ENCODE results near the gene IPPK. TPM values are rescaled to one million over a fixed set of nuclear protein-coding genes. Genes with fewer than 3 reads are reported as not detected.

IPPK gene
- total and polyA plus RNA-seq, 2 donors (not counting 1 experiment from before 2014, with no cell fraction given) = 11.1 to 16.4 TPM

DNA sequence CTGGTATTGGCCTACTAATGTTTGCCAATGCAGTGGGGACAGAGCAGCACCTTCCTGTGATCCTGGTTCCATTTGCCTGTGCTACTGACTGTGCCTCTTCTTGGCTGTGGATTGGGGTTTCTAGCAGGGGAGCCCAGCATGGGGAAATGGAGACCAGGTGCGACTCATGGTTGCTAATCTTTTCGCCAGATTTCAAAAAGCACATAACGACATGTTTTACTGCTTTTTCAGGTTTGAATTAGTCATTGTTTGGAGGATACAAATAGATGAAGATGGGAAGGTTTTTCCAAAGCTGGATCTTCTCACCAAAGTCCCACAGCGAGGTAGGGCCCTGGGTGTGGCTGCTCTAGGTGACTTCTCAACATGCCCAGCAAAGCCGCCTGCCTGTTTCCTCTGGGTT, 57.6 kb downstream of the IPPK start:
- no peak overlapping the region for H3K9ac ChIP-seq (ENCODE audit: insufficient read depth, low read length)
- H3K79me2 ChIP-seq (ENCODE audit: control insufficient read depth, insufficient read depth, low read length) = no peaks in the 10 kb centered on the region
- H3K27me3 ChIP-seq (ENCODE audit: control insufficient read depth, insufficient read depth, low read length) = no peaks in the 10 kb centered on the region
- H3K27ac ChIP-seq (ENCODE audit: insufficient read depth, low read length) = no peak overlapping the region
- no peak overlapping the region for H3K4me2 ChIP-seq (ENCODE audit: extremely low read depth, insufficient read depth, low read length)
- H2AFZ ChIP-seq (ENCODE audit: low read length) = no peak overlapping the region
- H3K9me3 ChIP-seq (ENCODE audit: control insufficient read depth, insufficient read depth, low read depth, low read length) = no peaks in the 10 kb centered on the region
- H4K20me1 ChIP-seq (ENCODE audit: control insufficient read depth, extremely low read depth, insufficient read depth, low read length) = no peaks in the 10 kb centered on the region
- TF ChIP-seq EZH2 (IDR thresholded peaks at IDR 0.05; ENCODE audit: low read length, missing control alignments) = no peak
- TF ChIP-seq, protein P1, sequence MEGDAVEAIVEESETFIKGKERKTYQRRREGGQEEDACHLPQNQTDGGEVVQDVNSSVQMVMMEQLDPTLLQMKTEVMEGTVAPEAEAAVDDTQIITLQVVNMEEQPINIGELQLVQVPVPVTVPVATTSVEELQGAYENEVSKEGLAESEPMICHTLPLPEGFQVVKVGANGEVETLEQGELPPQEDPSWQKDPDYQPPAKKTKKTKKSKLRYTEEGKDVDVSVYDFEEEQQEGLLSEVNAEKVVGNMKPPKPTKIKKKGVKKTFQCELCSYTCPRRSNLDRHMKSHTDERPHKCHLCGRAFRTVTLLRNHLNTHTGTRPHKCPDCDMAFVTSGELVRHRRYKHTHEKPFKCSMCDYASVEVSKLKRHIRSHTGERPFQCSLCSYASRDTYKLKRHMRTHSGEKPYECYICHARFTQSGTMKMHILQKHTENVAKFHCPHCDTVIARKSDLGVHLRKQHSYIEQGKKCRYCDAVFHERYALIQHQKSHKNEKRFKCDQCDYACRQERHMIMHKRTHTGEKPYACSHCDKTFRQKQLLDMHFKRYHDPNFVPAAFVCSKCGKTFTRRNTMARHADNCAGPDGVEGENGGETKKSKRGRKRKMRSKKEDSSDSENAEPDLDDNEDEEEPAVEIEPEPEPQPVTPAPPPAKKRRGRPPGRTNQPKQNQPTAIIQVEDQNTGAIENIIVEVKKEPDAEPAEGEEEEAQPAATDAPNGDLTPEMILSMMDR (conservative IDR thresholded peaks at IDR 0.05 in 1 of 2, IDR thresholded peaks at IDR 0.05 in 1 of 2; ENCODE audit: low read depth in 1 of 2, low read length in 2 of 2) = no peak
- no peak for DNase-seq (ENCODE audit: low read depth in 2 of 2)
- H3K4me1 ChIP-seq (ENCODE audit: control insufficient read depth, extremely low read depth, insufficient read depth, low read length) = peaks cover 40% of the 10 kb centered on the region
- H3K4me3 ChIP-seq (replicated peaks in 1 of 4; ENCODE audit: control extremely low read depth in 1 of 4, insufficient read depth in 1 of 4, low read depth in 3 of 4, low read length in 4 of 4) = no peak overlapping the region
- peaks cover 12% of the 10 kb centered on the region for H3K36me3 ChIP-seq (ENCODE audit: control insufficient read depth, insufficient read depth, low read length)

DNA sequence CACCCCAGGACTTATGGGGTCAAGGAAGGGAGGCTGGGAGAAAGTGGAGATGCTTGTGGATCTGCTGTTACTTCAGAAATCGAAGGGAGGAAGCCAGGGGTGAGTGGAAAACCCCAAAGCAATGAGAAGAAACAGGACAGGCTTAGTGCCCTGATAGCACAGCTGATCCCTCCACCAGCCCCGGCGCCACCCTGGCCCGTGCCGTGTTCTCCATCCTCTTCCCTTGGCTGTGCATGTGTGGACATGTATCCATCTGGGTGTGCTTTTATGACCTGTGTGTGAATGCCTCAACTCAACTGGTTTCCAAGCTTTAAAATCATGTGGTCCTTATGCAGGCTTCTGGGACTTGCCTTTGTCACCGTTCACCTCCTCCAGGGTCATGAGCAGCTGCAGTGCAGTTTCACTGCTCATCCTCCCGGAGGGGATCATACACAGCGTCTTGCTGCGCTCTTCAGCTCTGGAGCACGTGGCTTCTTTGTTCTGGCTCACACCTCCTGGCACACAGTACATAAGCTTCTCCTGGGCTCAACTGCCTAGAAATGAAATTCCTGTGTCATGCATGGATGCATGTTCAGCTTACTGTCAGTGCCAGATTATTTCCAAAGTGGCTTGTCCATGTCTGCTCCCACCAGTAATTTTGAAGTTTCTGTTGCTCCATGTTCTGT, 58.2 kb downstream of the IPPK start:
- peaks cover 12% of the 10 kb centered on the region for H3K36me3 ChIP-seq (ENCODE audit: control insufficient read depth, insufficient read depth, low read length)
- DNase-seq (ENCODE audit: low read depth in 2 of 2) = no peak
- no peaks in the 10 kb centered on the region for H3K79me2 ChIP-seq (ENCODE audit: control insufficient read depth, insufficient read depth, low read length)
- H3K4me1 ChIP-seq (ENCODE audit: control insufficient read depth, extremely low read depth, insufficient read depth, low read length) = peaks cover 38% of the 10 kb centered on the region
- no peaks in the 10 kb centered on the region for H4K20me1 ChIP-seq (ENCODE audit: control insufficient read depth, extremely low read depth, insufficient read depth, low read length)
- no peaks in the 10 kb centered on the region for H3K9me3 ChIP-seq (ENCODE audit: control insufficient read depth, insufficient read depth, low read depth, low read length)
- no peak overlapping the region for H3K4me3 ChIP-seq (replicated peaks in 1 of 4; ENCODE audit: control extremely low read depth in 1 of 4, insufficient read depth in 1 of 4, low read depth in 3 of 4, low read length in 4 of 4)
- H3K9ac ChIP-seq (ENCODE audit: insufficient read depth, low read length) = no peak overlapping the region
- no peak overlapping the region for H3K27ac ChIP-seq (ENCODE audit: insufficient read depth, low read length)
- no peaks in the 10 kb centered on the region for H3K27me3 ChIP-seq (ENCODE audit: control insufficient read depth, insufficient read depth, low read length)
- no peak overlapping the region for H3K4me2 ChIP-seq (ENCODE audit: extremely low read depth, insufficient read depth, low read length)
- TF ChIP-seq EZH2 (IDR thresholded peaks at IDR 0.05; ENCODE audit: low read length, missing control alignments) = no peak
- TF ChIP-seq, protein P1 (conservative IDR thresholded peaks at IDR 0.05 in 1 of 2, IDR thresholded peaks at IDR 0.05 in 1 of 2; ENCODE audit: low read depth in 1 of 2, low read length in 2 of 2) = no peak
- H2AFZ ChIP-seq (ENCODE audit: low read length) = no peak overlapping the region

DNA sequence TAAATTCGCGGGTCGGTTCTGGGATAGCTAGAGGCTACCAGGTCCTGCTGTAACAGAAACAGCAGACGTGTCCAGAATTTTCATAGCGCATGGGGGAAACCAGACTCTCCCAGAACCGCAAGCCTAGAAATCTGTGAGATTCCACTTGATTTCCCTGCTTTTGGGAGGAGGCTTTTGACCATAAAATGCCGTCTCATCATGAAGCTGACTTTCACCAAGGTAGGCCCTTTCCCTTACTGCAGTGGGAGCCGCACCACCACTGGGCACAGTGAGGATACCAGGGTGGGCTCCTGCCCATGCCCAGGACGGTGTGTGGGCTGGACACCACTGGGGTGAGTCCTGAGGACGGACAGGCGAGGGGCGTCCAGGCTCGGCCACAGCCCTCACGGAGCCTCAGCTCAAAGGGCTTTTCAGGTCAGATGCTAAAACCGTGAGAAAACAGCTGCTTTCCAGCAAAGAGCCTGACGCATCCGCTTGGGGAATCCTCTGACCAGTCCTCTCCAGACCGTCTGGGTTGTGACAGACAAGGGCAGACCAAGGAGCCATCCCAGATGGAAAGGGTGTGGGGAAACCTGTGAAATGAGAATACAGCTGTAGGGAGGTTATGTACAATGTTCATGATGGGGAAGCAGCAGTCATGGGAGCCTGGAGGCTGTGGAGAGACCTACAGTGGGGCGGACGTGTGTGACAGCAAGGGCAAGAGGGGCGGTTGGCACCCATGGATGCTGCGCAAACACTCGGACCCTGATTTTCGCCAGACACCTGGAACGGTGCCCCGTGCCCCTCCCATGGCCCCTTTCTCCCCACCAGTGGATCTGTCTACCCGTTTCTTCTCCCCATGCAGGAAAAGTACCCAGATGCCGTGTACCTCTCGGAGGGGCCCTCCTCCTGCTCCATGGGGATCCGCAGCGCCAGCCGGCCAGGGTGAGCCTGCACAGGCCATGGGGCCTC, 59.2 kb downstream of the IPPK start:
- Histone ChIP-seq H3K4me1 (ENCODE audit: control insufficient read depth, extremely low read depth, insufficient read depth, low read length) (peaks cover 34% of the 10 kb centered on the region), H3K9me3 (ENCODE audit: control insufficient read depth, insufficient read depth, low read depth, low read length) (no peaks in the 10 kb centered on the region), H3K4me3 (replicated peaks in 1 of 4; ENCODE audit: control extremely low read depth in 1 of 4, insufficient read depth in 1 of 4, low read depth in 3 of 4, low read length in 4 of 4) (no peak overlapping the region), H2AFZ (ENCODE audit: low read length) (no peak overlapping the region), H3K27me3 (ENCODE audit: control insufficient read depth, insufficient read depth, low read length) (no peaks in the 10 kb centered on the region), H3K9ac (ENCODE audit: insufficient read depth, low read length) (peak overlapping the region; percentile 62), H3K79me2 (ENCODE audit: control insufficient read depth, insufficient read depth, low read length) (no peaks in the 10 kb centered on the region), H3K4me2 (ENCODE audit: extremely low read depth, insufficient read depth, low read length) (peak overlapping the region; percentile 9), H3K27ac (ENCODE audit: insufficient read depth, low read length) (peak overlapping the region; percentile 68), H3K36me3 (ENCODE audit: control insufficient read depth, insufficient read depth, low read length) (peaks cover 12% of the 10 kb centered on the region), H4K20me1 (ENCODE audit: control insufficient read depth, extremely low read depth, insufficient read depth, low read length) (no peaks in the 10 kb centered on the region)
- DNase-seq (ENCODE audit: low read depth in 2 of 2) = no peak
- TF ChIP-seq, protein P1 (conservative IDR thresholded peaks at IDR 0.05 in 1 of 2, IDR thresholded peaks at IDR 0.05 in 1 of 2; ENCODE audit: low read depth in 1 of 2, low read length in 2 of 2) = no peak
- no peak for TF ChIP-seq EZH2 (IDR thresholded peaks at IDR 0.05; ENCODE audit: low read length, missing control alignments)

All from fibroblast of lung (primary cell).